Measurements from ENCODE around the gene PARP11.

DNA sequence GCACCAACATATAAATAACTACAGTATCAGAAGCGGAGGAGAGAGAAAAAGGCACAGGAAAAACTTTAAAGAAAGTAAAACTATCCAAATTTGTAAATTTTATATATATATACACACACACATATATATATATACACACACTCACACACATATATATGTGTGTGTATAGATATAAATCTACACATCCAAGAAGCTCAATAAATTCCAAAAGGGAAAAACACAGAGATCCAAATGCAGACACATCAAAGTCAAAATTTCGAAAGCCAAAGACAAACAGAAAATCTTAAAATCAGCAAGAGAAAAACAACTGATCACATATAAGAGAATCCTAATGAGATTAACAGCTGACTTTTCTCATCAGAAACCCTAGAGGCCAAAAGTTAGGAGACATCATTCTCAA, 37.3 kb downstream of the PARP11 start:
- TF ChIP-seq, protein P1, sequence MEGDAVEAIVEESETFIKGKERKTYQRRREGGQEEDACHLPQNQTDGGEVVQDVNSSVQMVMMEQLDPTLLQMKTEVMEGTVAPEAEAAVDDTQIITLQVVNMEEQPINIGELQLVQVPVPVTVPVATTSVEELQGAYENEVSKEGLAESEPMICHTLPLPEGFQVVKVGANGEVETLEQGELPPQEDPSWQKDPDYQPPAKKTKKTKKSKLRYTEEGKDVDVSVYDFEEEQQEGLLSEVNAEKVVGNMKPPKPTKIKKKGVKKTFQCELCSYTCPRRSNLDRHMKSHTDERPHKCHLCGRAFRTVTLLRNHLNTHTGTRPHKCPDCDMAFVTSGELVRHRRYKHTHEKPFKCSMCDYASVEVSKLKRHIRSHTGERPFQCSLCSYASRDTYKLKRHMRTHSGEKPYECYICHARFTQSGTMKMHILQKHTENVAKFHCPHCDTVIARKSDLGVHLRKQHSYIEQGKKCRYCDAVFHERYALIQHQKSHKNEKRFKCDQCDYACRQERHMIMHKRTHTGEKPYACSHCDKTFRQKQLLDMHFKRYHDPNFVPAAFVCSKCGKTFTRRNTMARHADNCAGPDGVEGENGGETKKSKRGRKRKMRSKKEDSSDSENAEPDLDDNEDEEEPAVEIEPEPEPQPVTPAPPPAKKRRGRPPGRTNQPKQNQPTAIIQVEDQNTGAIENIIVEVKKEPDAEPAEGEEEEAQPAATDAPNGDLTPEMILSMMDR (IDR thresholded peaks at IDR 0.05) = no peak
- no peak for TF ChIP-seq POLR2AphosphoS5 (IDR thresholded peaks at IDR 0.05)
